Right forelimb (tissue), 1 donor: ENCODE results near the gene PCBD2.
"Not testable (repeated sequence)": the region's sequence is repeated elsewhere in the genome, so short reads cannot be mapped to it uniquely, and the experiment has no call there.

Experiments
- DNase-seq: peaks from one replicate; pipeline ENCODE4 v3.0.0-alpha.2; 2018

Gene PCBD2

DNA sequence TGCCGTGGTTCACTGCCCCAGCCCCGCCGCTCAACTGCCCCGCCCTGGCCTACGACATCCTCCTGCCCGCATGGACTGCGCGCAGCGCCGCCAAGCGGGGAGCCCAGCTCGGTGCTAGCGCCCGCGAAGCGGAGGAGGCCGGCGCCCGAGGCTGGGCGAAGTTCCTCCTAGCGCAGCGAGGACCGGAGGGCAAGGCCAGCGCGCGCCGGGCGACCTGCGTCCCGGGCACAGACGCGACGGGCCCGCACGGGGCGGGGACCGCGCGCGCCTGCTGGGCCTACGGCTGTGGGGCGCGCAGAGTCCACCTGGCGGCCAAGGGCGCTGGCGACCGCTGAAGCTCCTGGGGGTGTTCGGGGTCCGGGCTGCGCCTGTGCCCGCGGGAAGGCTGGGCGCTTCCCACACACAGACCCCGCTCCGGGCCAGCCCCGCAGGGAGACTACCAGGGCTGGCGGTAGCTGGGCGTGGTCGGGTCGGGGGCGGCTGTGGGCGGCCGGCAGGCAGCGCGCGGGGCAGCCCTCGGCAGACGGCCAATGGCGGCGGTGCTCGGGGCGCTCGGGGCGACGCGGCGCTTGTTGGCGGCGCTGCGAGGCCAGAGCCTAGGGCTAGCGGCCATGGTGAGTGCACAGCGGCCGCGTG lies at the start of gene PCBD2:
PCBD2 (plus strand) TSS at position 522 of the 636 bp plus-strand sequence; CDS start at position 531, 9 bp downstream.
- DNase-seq: peak; percentile 94

DNA sequence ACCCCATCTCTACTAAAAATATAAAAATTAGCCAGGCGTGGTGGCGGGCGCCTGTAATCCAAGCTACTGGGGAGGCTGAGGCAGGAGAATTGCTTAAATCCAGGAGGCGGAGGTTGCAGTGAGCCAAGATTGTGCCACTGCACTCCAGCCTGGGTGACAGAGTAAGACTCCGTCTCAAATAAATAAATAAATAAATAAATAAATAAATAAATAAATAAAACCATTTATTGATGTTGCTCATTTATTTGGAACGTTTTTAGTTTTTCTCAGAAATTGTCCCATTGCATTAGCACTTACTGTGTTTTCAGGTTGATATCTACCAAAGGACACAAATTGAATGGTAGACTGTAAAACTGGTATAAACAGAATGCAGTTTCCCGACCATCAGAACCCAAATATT lies 48.5 kb upstream of the PCBD2 start:
- DNase-seq: not testable (repeated sequence)

GRCh38 chr5:134857401-134857800 lies 47.5 kb upstream of the PCBD2 start:
- DNase-seq: no peak

DNA sequence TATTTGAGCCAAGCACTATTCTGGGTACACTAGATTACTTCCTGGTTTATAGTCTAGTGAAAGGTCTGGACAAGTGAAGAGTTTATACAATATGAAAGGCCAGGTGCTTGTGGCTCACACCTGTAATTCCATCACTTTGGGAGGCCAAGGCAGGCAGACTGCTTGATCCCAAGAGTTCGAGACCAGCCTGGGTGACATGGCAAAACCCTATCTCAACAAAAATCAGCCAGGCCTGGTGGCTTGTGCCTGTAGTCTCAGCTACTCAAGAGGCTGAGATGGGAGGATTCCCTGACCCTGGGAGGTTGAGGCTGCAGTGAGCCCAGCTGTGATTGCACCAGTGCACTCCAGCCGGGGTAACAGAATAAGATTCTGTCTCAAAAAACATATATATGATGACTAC lies 40.2 kb upstream of the PCBD2 start:
- DNase-seq: no peak

DNA sequence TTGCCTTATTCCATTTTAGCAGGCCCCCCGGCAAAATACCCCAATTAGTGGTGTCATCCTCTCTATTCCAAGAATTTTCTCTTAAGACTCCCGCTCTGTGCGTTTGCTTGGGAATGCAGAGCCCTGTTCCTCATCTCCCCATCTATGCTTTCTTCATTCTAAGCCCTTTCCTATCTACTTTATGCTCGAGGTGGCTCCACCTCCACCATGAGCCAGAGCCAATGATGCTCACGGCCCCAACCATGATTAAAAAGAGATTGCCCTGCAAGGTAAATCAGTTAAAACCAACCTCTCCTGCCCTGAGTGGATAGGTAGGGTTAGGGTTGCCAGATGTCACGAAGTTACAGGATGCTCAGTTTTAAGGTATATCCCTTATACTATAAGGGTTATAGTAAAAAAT lies 31.4 kb upstream of the PCBD2 start:
- no peak for DNase-seq

DNA sequence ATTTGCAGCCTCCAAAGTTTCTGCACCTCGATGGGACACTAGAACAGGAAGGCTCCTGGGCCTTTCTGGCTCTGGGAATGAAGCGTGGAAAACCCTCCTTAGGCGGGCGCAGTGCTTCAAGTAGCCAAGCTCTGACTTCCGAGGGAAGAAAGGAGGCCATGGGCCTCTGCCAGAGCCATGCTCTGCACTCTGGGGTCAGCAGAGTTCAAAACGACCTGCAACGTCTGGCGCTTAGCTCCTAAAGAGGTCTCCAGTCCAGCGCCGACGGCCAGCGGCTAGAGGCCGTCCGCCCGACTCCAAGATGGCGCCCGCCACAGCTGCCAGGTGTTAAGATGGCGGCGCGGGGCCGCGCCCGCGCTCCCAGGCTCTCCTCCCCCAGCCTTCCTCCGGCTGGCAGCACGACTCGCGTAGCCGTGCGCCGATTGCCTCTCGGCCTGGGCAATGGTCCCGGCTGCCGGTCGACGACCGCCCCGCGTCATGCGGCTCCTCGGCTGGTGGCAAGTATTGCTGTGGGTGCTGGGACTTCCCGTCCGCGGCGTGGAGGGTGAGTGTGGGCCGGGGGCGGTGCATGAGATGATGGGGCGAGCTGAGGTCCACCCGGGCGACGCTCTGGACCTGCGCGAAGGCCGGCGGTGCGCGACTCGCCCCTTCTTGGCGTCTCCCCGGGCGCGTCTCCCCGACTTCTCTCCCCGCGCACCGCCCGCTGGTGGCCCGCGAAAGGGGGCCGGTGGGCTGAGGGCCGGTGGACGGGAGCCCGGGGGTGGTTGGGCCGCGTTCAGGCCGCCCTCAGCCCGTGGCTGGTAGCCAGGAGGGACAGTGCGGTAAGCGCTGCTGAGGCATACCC lies 30.7 kb upstream of the PCBD2 start, which contains the start of gene TXNDC15:
TXNDC15 (plus strand) TSS at position 385 of the 844 bp plus-strand sequence; CDS start at position 442, 57 bp downstream.
- peak; percentile 93 for DNase-seq

DNA sequence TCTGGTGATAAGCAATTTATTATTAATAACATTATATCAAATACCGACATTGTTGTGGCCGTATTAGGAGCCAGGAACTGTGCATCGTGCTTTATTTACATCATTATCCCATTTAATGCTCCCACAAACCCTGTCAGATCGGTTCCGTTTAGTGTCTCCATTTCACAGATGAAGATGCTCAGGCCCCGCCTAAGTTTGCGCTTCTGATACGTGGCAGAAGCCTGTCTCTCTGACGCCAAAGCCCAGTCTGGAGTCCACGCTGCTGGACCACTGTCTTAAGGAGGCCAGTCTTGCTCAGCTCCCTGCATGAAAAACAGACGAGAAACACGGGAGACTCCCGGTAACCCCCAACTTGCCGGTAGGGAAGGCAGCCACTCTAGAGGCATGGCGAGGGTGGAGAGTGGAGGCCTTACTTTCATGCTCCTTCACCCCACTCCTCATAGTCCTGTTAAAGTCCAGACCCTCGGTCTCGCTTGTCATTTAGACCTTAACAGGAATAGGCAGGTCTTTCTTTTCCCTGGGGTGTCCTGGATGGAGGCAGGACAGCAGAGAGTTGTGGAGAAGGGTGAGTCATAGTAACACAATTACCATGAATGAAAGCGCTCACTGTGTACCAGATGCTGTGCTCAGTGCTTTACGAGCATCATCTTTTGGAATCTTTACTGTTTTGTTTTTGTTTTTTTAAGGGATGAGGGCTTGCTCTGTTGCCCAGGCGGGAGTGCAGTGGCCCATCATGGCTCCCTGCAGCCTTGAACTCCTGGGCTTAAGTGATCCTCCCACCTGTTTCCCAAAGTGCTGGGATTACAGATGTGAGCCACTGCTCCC lies 29.9 kb upstream of the PCBD2 start:
- peak; percentile 82 for DNase-seq

- DNase-seq: no peak
Measured at GRCh38 chr5:134877159-134877558, 27.8 kb upstream of the PCBD2 start.

GRCh38 chr5:134878403-134878802 lies 26.5 kb upstream of the PCBD2 start:
- DNase-seq: no peak

DNA sequence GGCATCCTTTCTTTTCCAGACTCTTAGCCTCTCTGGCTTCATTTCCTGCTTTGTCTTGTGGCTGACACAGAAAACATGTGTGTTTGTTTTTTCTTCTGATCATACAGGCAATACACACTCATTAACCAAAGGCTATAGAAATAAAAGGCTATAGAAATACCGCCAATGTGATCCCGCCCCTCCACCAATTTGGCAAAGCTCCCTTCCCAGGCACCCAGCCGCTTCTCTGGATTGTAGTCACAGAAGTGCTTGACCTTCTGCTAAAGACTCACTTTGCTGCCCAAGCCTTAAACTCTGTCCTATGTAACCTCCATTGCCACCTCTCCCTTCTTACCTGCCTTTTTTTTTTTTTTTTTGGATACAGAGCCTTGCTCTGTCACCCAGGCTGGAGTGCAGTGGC lies 25.5 kb upstream of the PCBD2 start:
- DNase-seq: no peak

DNA sequence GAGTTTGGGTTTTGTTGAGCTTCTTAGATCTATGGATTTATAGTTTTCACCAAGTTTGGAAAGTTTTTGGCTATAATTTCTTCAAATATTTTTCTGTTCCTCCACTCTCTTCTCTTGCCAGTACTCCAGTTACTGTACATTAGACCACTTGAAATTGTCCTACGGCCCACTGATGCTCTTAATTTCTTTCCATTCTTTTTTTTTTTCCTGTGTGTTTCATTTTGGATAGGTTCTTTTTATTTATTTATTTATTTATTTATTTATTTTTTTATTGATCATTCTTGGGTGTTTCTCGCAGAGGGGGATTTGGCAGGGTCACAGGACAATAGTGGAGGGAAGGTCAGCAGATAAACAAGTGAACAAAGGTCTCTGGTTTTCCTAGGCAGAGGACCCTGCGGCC lies 24.0 kb upstream of the PCBD2 start:
- not testable (repeated sequence) for DNase-seq

- DNase-seq: not testable (repeated sequence)
Measured at GRCh38 chr5:134881711-134882110, 23.2 kb upstream of the PCBD2 start.

- no peak for DNase-seq
Measured at GRCh38 chr5:134887593-134888159, 17.3 kb upstream of the PCBD2 start.

DNA sequence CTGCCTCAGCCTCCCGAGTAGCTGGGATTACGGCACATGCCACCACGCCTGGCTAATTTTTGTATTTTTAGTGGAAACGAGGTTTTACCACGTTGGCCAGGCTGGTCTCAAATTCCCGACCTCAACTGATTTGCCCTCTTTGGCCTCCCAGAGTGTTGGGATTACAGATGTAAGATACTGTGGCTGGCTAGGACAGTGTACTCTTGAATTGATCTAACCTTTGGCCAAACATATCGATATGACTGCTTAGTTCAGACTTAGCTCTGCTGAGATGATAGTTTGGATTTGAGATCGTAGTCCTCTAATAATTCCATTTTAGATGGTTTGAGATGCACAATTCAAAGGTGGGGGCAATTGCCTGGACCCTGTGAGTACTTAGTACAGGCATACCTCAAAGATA lies 15.6 kb upstream of the PCBD2 start:
- no peak for DNase-seq

GRCh38 chr5:134891473-134891872 lies 13.5 kb upstream of the PCBD2 start:
- DNase-seq: no peak

GRCh38 chr5:134892282-134892681 lies 12.6 kb upstream of the PCBD2 start:
- no peak for DNase-seq

DNA sequence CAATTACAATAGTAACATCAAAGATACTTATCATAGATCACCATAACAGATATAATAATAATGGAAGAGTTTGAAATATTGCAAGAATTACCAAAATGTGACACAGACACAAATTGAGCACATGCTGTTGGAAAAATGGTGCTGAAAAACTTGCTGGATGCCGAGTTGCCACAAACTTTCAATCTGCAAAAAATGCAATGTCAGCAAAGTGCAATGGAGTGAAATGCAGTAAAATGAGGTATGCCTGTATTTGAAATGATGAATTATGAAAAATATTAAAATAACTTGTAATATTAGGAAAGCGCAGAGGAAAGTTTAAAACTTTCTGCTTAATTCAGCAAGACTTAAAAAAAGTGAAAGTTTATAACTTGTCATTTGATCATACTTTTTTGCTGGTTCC lies 12.0 kb upstream of the PCBD2 start:
- DNase-seq: no peak

DNA sequence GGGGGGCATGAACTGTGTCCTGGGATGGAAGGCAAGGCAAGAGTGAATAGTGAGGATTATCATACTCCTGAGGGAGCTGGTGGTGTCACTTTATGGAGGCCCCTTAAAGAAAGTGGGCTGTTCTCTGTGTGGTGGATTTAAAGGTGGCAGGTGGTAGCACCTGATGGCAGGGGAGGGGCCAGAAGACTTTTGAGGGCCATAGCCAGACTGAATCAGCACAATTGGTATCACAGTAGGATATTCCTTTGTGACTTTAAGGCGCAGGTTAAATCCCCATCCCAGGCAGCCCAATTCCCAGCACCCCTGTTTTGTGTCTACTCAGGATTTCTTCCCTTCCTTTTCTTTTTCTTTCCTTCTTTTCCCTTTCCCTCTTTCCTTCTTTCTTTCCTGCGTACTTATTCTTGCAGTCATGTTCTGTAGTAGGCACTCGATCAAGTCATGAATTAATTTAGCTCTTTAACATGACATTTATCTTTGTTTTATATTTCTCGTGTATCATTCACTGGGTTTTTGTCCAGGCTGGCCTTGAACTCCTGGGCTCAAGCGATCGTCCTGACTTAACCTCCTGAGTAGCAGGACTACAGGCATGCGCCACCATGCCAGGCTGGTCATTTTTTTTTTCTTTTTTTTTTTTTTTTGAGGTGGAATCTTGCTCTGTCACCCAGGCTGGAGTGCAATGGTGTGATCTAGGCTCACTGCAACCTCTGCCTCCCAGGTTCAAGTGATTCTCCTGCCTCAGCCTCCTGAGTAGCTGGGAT lies 11.0 kb upstream of the PCBD2 start:
- no peak for DNase-seq

- no peak for DNase-seq
Measured at GRCh38 chr5:134902071-134902801, 2.7 kb upstream of the PCBD2 start.

GRCh38 chr5:134905246-134905996 lies 490 bp downstream of the PCBD2 start:
- peak; percentile 85 for DNase-seq

- no peak for DNase-seq
Measured at GRCh38 chr5:134906811-134907210, 1.9 kb downstream of the PCBD2 start.
